ENCODE results near the gene UNC93A. TPM values are rescaled to one million over a fixed set of nuclear protein-coding genes. Genes with fewer than 3 reads are reported as not detected.

UNC93A gene
- total RNA-seq, 1 experiment from 2014 or later = not detected

- TF ChIP-seq EZH2 (IDR thresholded peaks at IDR 0.05; ENCODE audit: borderline replicate concordance, low read depth, low read length, poor library complexity, severe bottlenecking) = no peak
- no peak for TF ChIP-seq CTCF (conservative IDR thresholded peaks at IDR 0.05; ENCODE audit: low read depth, low read length)
- H3K9me3 ChIP-seq (ENCODE audit: low read depth, low read length, poor library complexity, severe bottlenecking) = no peaks in the 10 kb centered on the region
Measured at GRCh38 chr6:167341665-167342655, 50.8 kb downstream of the UNC93A start.

GRCh38 chr6:167342879-167343610, 51.9 kb downstream of the UNC93A start:
- Histone ChIP-seq H3K36me3 (ENCODE audit: insufficient read depth, low read length, poor library complexity, severe bottlenecking) (no peaks in the 10 kb centered on the region), H3K27me3 (replicated peaks; ENCODE audit: insufficient read depth, low read depth, low read length, poor library complexity) (peaks cover 11% of the 10 kb centered on the region), H3K4me1 (ENCODE audit: insufficient read depth, low read length, poor library complexity, severe bottlenecking) (no peaks in the 10 kb centered on the region), H3K27ac (ENCODE audit: low read depth, low read length, poor library complexity, severe bottlenecking) (no peak overlapping the region), H3K9me3 (ENCODE audit: low read depth, low read length, poor library complexity, severe bottlenecking) (no peaks in the 10 kb centered on the region), H3K4me3 (ENCODE audit: low read depth, low read length, poor library complexity, severe bottlenecking) (no peak overlapping the region)
- intact Hi-C loops (cut with micrococcal nuclease; ENCODE audit: unreplicated experiment) = no loop called here
- DNase-seq (ENCODE audit: low spot score) = no peak
- ChIA-PET POLR2A (ENCODE audit: low non-redundant PET) (no interaction called here), CTCF (no interaction called here)
- no TSS peak for BruUV-seq (replicated peaks)
- no peak for TF ChIP-seq EZH2 (IDR thresholded peaks at IDR 0.05; ENCODE audit: borderline replicate concordance, low read depth, low read length, poor library complexity, severe bottlenecking)
- no peak for TF ChIP-seq CTCF (conservative IDR thresholded peaks at IDR 0.05; ENCODE audit: low read depth, low read length)

More at GRCh38 chr6:167341665-167342655, 50.8 kb downstream of the UNC93A start:
- Histone ChIP-seq H3K27ac (ENCODE audit: low read depth, low read length, poor library complexity, severe bottlenecking) (no peak overlapping the region), H3K4me1 (ENCODE audit: insufficient read depth, low read length, poor library complexity, severe bottlenecking) (no peaks in the 10 kb centered on the region), H3K36me3 (ENCODE audit: insufficient read depth, low read length, poor library complexity, severe bottlenecking) (no peaks in the 10 kb centered on the region), H3K27me3 (replicated peaks; ENCODE audit: insufficient read depth, low read depth, low read length, poor library complexity) (peaks cover 11% of the 10 kb centered on the region), H3K4me3 (ENCODE audit: low read depth, low read length, poor library complexity, severe bottlenecking) (no peak overlapping the region)
- BruUV-seq (replicated peaks) = no TSS peak
- no peak for DNase-seq (ENCODE audit: low spot score)
- intact Hi-C loops (cut with micrococcal nuclease; ENCODE audit: unreplicated experiment) = no loop called here
- ChIA-PET CTCF (no interaction called here), POLR2A (ENCODE audit: low non-redundant PET) (no interaction called here)

- Histone ChIP-seq H3K36me3 (ENCODE audit: insufficient read depth, low read length, poor library complexity, severe bottlenecking) (no peaks in the 10 kb centered on the region), H3K27ac (ENCODE audit: low read depth, low read length, poor library complexity, severe bottlenecking) (no peak overlapping the region), H3K4me3 (ENCODE audit: low read depth, low read length, poor library complexity, severe bottlenecking) (no peak overlapping the region), H3K27me3 (replicated peaks; ENCODE audit: insufficient read depth, low read depth, low read length, poor library complexity) (peaks cover 20% of the 10 kb centered on the region), H3K4me1 (ENCODE audit: insufficient read depth, low read length, poor library complexity, severe bottlenecking) (peaks cover 1% of the 10 kb centered on the region), H3K9me3 (ENCODE audit: low read depth, low read length, poor library complexity, severe bottlenecking) (no peaks in the 10 kb centered on the region)
- ChIA-PET CTCF (no interaction called here), POLR2A (ENCODE audit: low non-redundant PET) (no interaction called here)
- DNase-seq (ENCODE audit: low spot score) = no peak
- no TSS peak for BruUV-seq (replicated peaks)
- intact Hi-C loops (cut with micrococcal nuclease; ENCODE audit: unreplicated experiment) = no loop called here
- TF ChIP-seq EZH2 (IDR thresholded peaks at IDR 0.05; ENCODE audit: borderline replicate concordance, low read depth, low read length, poor library complexity, severe bottlenecking) = no peak
- TF ChIP-seq CTCF (conservative IDR thresholded peaks at IDR 0.05; ENCODE audit: low read depth, low read length) = no peak
Measured at GRCh38 chr6:167345348-167345747, 54.2 kb downstream of the UNC93A start.

Data from A673 (cell line).